ENCODE measurements around the gene PNKP. TPM values are rescaled to one million over a fixed set of nuclear protein-coding genes. Genes with fewer than 3 reads are reported as not detected.

The PNKP gene
- total RNA-seq, 1 donor from 2014 or later: 144 TPM

DNA sequence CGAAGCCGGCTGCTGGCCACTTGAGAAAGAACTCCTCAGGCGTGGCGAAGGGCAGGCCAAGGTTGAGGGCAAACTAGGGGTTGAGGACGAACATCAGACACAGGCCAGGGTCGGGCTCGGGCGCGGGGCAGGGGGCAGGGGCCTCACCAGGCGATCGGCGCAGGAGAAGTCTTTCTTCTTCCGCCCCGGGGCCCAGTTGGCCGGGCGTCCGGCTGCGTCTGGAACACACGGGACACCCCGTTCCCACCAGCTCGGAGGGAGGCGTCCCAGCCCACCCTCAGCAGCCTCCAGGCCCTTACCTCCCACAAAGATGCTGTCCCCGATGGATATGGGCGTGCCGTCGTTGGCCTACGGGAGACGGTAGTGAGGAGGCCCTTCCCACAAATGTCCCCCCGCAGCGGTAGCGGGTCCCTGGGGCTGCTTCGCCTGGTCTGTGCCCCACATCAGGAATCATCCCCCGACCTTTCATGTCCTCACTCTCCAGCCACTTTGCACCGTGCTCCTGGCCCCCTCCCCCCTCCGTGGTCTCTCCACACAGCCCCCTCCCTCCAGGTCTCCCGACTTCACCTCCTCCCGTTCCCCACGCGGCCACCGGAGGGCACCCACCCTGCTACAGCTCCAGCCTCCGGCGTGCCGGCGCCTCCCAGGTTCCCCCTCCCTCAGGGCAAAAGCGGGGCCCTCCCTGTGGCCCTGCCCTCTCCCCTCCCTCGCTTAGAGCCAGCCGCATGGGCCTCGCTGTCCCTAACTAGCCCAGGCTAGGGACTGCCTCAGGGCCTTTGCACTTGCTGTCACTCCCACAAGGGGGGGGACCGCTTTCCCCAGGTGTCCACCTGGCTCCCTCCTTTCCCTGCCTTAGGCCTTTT is 4.8 kb downstream of the PNKP start:
- TF ChIP-seq, protein P1, sequence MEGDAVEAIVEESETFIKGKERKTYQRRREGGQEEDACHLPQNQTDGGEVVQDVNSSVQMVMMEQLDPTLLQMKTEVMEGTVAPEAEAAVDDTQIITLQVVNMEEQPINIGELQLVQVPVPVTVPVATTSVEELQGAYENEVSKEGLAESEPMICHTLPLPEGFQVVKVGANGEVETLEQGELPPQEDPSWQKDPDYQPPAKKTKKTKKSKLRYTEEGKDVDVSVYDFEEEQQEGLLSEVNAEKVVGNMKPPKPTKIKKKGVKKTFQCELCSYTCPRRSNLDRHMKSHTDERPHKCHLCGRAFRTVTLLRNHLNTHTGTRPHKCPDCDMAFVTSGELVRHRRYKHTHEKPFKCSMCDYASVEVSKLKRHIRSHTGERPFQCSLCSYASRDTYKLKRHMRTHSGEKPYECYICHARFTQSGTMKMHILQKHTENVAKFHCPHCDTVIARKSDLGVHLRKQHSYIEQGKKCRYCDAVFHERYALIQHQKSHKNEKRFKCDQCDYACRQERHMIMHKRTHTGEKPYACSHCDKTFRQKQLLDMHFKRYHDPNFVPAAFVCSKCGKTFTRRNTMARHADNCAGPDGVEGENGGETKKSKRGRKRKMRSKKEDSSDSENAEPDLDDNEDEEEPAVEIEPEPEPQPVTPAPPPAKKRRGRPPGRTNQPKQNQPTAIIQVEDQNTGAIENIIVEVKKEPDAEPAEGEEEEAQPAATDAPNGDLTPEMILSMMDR (IDR thresholded peaks at IDR 0.05; ENCODE audit: unreplicated experiment): peak; percentile 31
- Mint-ChIP-seq H3K4me3 (ENCODE audit: low read depth) (no peak overlapping the region), H3K36me3 (ENCODE audit: insufficient read depth) (peaks cover 22% of the 10 kb centered on the region), H3K4me1 (ENCODE audit: low read depth) (peaks cover 13% of the 10 kb centered on the region), H3K9me3 (ENCODE audit: low read depth) (no peaks in the 10 kb centered on the region), H3K27me3 (no peaks in the 10 kb centered on the region), H3K27ac (no peak overlapping the region)
- no peak for DNase-seq (ENCODE audit: low spot score, unreplicated experiment)

DNA sequence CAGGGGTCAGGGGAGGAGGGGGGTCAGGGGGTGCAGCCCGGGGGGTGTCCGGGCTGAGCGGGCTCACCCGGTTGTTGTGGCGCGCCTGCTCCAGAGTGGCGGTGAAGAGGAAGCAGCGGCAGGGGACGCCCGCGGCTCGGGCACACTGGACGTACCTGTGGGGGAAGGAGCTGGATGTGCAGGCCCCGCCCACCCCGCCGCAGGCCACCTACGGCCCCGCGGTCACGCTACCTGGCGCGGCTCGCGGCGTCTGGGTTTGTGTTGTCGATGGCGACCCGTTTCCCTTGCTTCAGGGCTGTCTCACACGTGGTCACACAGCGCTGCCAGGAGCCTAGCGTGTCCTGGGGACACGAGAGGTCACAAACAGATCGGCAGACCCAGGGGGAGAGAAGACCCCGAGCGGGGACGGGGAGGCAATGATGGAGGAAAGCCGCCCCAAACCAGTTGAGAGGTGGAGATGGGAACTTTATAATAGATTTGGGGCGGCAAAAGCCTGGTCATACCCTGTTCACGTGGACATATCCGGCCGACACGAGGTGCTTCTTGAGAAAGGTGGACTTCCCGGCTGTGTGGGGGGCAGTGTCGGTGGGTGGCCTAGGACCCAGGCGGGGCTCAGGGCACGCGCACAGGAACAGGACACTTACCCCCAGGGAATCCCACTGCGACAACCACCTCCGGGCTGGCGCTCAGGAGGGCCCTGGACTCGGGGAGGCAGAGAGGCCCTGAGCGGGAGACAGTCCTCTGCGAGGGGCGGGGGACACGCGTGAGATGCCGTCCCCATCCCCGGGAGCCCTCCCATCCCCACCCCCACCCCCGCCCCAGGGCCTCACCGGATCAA is 5.6 kb downstream of the PNKP start:
- TF ChIP-seq, protein P1 (IDR thresholded peaks at IDR 0.05; ENCODE audit: unreplicated experiment): no peak
- Mint-ChIP-seq H3K27me3 (no peaks in the 10 kb centered on the region), H3K4me1 (ENCODE audit: low read depth) (peaks cover 11% of the 10 kb centered on the region), H3K36me3 (ENCODE audit: insufficient read depth) (peaks cover 21% of the 10 kb centered on the region), H3K27ac (peak overlapping the region; percentile 45), H3K9me3 (ENCODE audit: low read depth) (no peaks in the 10 kb centered on the region), H3K4me3 (ENCODE audit: low read depth) (no peak overlapping the region)
- no peak for DNase-seq (ENCODE audit: low spot score, unreplicated experiment)

DNA sequence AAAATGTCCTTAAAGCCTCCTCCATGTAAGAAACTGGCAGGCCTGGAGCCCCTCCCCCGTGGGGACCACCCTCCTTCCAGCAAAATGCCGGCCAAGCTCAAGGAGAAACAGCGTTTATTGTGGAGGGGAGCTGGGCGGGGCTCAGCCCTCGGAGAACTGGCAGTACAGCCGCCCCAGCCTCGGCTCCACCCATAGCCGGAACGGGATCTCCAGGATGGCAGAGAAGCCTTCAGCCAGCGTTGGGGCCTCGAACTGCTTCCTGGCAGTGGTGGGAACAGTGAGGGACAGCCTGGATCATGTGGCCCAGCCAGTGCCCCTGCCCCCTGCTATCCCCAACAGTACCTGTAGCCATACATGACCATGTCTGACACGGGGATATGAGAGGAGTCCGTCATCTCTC is 6.3 kb downstream of the PNKP start:
- no peak for DNase-seq (ENCODE audit: low spot score, unreplicated experiment)
- no peaks in the 10 kb centered on the region for H3K9me3 Mint-ChIP-seq (ENCODE audit: low read depth)
- no peak overlapping the region for H3K4me3 Mint-ChIP-seq (ENCODE audit: low read depth)
- H3K36me3 Mint-ChIP-seq (ENCODE audit: insufficient read depth): peaks cover 20% of the 10 kb centered on the region
- no peak overlapping the region for H3K27ac Mint-ChIP-seq
- TF ChIP-seq, protein P1 (IDR thresholded peaks at IDR 0.05; ENCODE audit: unreplicated experiment): no peak
- H3K4me1 Mint-ChIP-seq (ENCODE audit: low read depth): peaks cover 5% of the 10 kb centered on the region
- no peaks in the 10 kb centered on the region for H3K27me3 Mint-ChIP-seq

GRCh38 chr19:49860336-49861102 is 6.9 kb downstream of the PNKP start:
- H3K27ac Mint-ChIP-seq: no peak overlapping the region
- peaks cover 2% of the 10 kb centered on the region for H3K4me1 Mint-ChIP-seq (ENCODE audit: low read depth)
- H3K27me3 Mint-ChIP-seq: no peaks in the 10 kb centered on the region
- DNase-seq (ENCODE audit: low spot score, unreplicated experiment): no peak
- H3K9me3 Mint-ChIP-seq (ENCODE audit: low read depth): no peaks in the 10 kb centered on the region
- H3K36me3 Mint-ChIP-seq (ENCODE audit: insufficient read depth): peaks cover 18% of the 10 kb centered on the region
- TF ChIP-seq, protein P1 (IDR thresholded peaks at IDR 0.05; ENCODE audit: unreplicated experiment): no peak
- H3K4me3 Mint-ChIP-seq (ENCODE audit: low read depth): no peak overlapping the region

Data from progenitor cell of endocrine pancreas (in vitro differentiated cells).